ENCODE measurements around the gene TRAF7.

GRCh38 chr16:2159175-2159838, 3.7 kb downstream of the TRAF7 start:
- TF ChIP-seq ELF4 (IDR thresholded peaks at IDR 0.05) (no peak), ARNT (IDR thresholded peaks at IDR 0.05) (no peak), SUZ12 (IDR thresholded peaks at IDR 0.05) (no peak), HDGF (IDR thresholded peaks at IDR 0.05; ENCODE audit: borderline replicate concordance) (no peak), FOXM1 (IDR thresholded peaks at IDR 0.05; ENCODE audit: borderline replicate concordance) (no peak), BHLHE40 (IDR thresholded peaks at IDR 0.05; ENCODE audit: borderline replicate concordance) (no peak), NFRKB (IDR thresholded peaks at IDR 0.05) (no peak), SP1 (IDR thresholded peaks at IDR 0.05) (no peak), ZNF384 (IDR thresholded peaks at IDR 0.05) (no peak), L3MBTL2 (conservative IDR thresholded peaks at IDR 0.05) (no peak), FOXK2 (IDR thresholded peaks at IDR 0.05) (no peak), LEF1 (IDR thresholded peaks at IDR 0.05; ENCODE audit: borderline replicate concordance) (no peak), CTBP1 (IDR thresholded peaks at IDR 0.05; ENCODE audit: borderline replicate concordance) (no peak), PKNOX1 (IDR thresholded peaks at IDR 0.05) (no peak)

Data from HEK293T (cell line).